Esophagus (tissue), 2 donors: ENCODE measurements around the gene PNPLA2. TPM values are rescaled to one million over a fixed set of nuclear protein-coding genes. Genes with fewer than 3 reads are reported as not detected.

Experiments used
- H3K27ac ChIP-seq, 2 donors: one replicate each; pipeline ENCODE4 v1.5.1; 2013; ENCODE audit warnings: low read depth in 2 of 2, mild to moderate bottlenecking in 2 of 2, inconsistent platforms in 1 of 2, low read length in 1 of 2, moderate library complexity in 1 of 2
- H3K27me3 ChIP-seq, 2 donors: one replicate each; pipeline ENCODE4 v1.6.1; 2013; ENCODE audit warnings: low read length in 2 of 2, control low read depth in 1 of 2, mild to moderate bottlenecking in 1 of 2; ENCODE audit not compliant: insufficient read depth in 2 of 2, control insufficient read depth in 1 of 2
- H3K36me3 ChIP-seq, 2 donors: one replicate each; pipeline ENCODE4 v1.6.1; 2013; ENCODE audit warnings: low read length in 1 of 2; ENCODE audit not compliant: control insufficient read depth in 2 of 2, insufficient read depth in 2 of 2
- H3K4me1 ChIP-seq, 2 donors: one replicate each; pipeline ENCODE4 v1.6.1; 2013; ENCODE audit warnings: low read length in 1 of 2; ENCODE audit not compliant: control insufficient read depth in 2 of 2, insufficient read depth in 2 of 2
- H3K4me3 ChIP-seq, 2 donors: one replicate each; pipeline ENCODE4 v1.5.1; 2013; ENCODE audit warnings: low read length in 2 of 2, mild to moderate bottlenecking in 2 of 2, low read depth in 1 of 2, moderate library complexity in 1 of 2
- H3K9me3 ChIP-seq, 2 donors: one replicate each; pipeline ENCODE4 v1.6.1; 2013; ENCODE audit warnings: mild to moderate bottlenecking in 2 of 2, low read depth in 1 of 2, low read length in 1 of 2, moderate library complexity in 1 of 2; ENCODE audit not compliant: control insufficient read depth in 2 of 2, insufficient read depth in 1 of 2
- WGBS, 2 donors: extraction: QIAGEN DNeasy Blood & Tissue Kit; methylation state at CpG; one replicate each; pipeline ENCODE4 v1.1.7; 2013; 5-methylcytosine and 5-hydroxymethylcytosine counted together
- polyA plus RNA-seq, 2 donors: library from polyadenylated mRNA; stranded (reverse); fragments of 200-250 nt; gene quantifications; one replicate each; pipeline ENCODE4 v1.2.3, GENCODE V29; 2013
- donor health status: healthy with polysubstance abuse.
- donor health status: Bipolar disorder and iron deficiency.

PNPLA2 gene
- polyA plus RNA-seq, 2 donors, result 51.7 to 53.2 TPM

- peak overlapping the region; percentile 78 to 88 for H3K27ac ChIP-seq
- H3K27me3 ChIP-seq, result peaks cover 0 to 4% of the 10 kb centered on the region in 2 donors
- H3K4me1 ChIP-seq, result peaks cover 21 to 38% of the 10 kb centered on the region in 2 donors
- 18 to 22% methylated on average over 29 to 31 of the region's 31 CpGs for WGBS, 2 donors
- peaks cover 3 to 29% of the 10 kb centered on the region in 2 donors for H3K36me3 ChIP-seq
- no peaks in the 10 kb centered on the region for H3K9me3 ChIP-seq
- H3K4me3 ChIP-seq, result peak overlapping the region in 1 of 2 donors; percentile 16
Observed at GRCh38 chr11:834371-835316, 15.9 kb downstream of the PNPLA2 start.

- Histone ChIP-seq H3K9me3 (no peaks in the 10 kb centered on the region), H3K27ac (no peak overlapping the region), H3K27me3 (no peaks in the 10 kb centered on the region), H3K4me1 (peaks cover 10 to 36% of the 10 kb centered on the region in 2 donors), H3K4me3 (no peak overlapping the region), H3K36me3 (peaks cover 3 to 34% of the 10 kb centered on the region in 2 donors)
- 88 to 90% methylated on average over 14 of the region's 14 CpGs for WGBS, 2 donors
Observed at GRCh38 chr11:836274-836673, 17.6 kb downstream of the PNPLA2 start.

- H3K4me1 ChIP-seq, result peaks cover 10 to 33% of the 10 kb centered on the region in 2 donors
- H3K27ac ChIP-seq, result no peak overlapping the region
- WGBS, 2 donors, result 75 to 78% methylated on average over 9 of the region's 9 CpGs
- no peak overlapping the region for H3K4me3 ChIP-seq
- no peaks in the 10 kb centered on the region for H3K9me3 ChIP-seq
- H3K36me3 ChIP-seq, result peaks cover 3 to 34% of the 10 kb centered on the region in 2 donors
- no peaks in the 10 kb centered on the region for H3K27me3 ChIP-seq
Observed at GRCh38 chr11:836700-837099, 18.0 kb downstream of the PNPLA2 start.

- Histone ChIP-seq H3K9me3 (no peaks in the 10 kb centered on the region), H3K4me3 (no peak overlapping the region), H3K27ac (no peak overlapping the region), H3K4me1 (peaks cover 7 to 26% of the 10 kb centered on the region in 2 donors), H3K36me3 (peaks cover 3 to 34% of the 10 kb centered on the region in 2 donors), H3K27me3 (no peaks in the 10 kb centered on the region)
- 82 to 85% methylated on average over 22 of the region's 22 CpGs for WGBS, 2 donors
Observed at GRCh38 chr11:837189-837989, 18.7 kb downstream of the PNPLA2 start.

GRCh38 chr11:837990-838307, 19.2 kb downstream of the PNPLA2 start:
- Histone ChIP-seq H3K27me3 (no peaks in the 10 kb centered on the region), H3K4me1 (peaks cover 7 to 25% of the 10 kb centered on the region in 2 donors), H3K27ac (no peak overlapping the region), H3K36me3 (peaks cover 3 to 34% of the 10 kb centered on the region in 2 donors), H3K4me3 (no peak overlapping the region), H3K9me3 (no peaks in the 10 kb centered on the region)
- 69 to 72% methylated on average over 8 of the region's 8 CpGs for WGBS, 2 donors

- H3K27me3 ChIP-seq, result no peaks in the 10 kb centered on the region
- H3K4me3 ChIP-seq, result no peak overlapping the region
- H3K4me1 ChIP-seq, result peaks cover 7 to 30% of the 10 kb centered on the region in 2 donors
- WGBS, 2 donors, result 38 to 42% methylated on average over 17 of the region's 17 CpGs
- no peaks in the 10 kb centered on the region for H3K9me3 ChIP-seq
- H3K36me3 ChIP-seq, result peaks cover 3 to 34% of the 10 kb centered on the region in 2 donors
- H3K27ac ChIP-seq, result peak overlapping the region in 1 of 2 donors; percentile 34
Observed at GRCh38 chr11:838441-839279, 19.9 kb downstream of the PNPLA2 start.

GRCh38 chr11:839280-839623, 20.5 kb downstream of the PNPLA2 start:
- no peaks in the 10 kb centered on the region for H3K9me3 ChIP-seq
- H3K4me1 ChIP-seq, result peaks cover 7 to 27% of the 10 kb centered on the region in 2 donors
- no peaks in the 10 kb centered on the region for H3K27me3 ChIP-seq
- peaks cover 3 to 34% of the 10 kb centered on the region in 2 donors for H3K36me3 ChIP-seq
- no peak overlapping the region for H3K4me3 ChIP-seq
- H3K27ac ChIP-seq, result no peak overlapping the region
- 85 to 87% methylated on average over 5 of the region's 5 CpGs for WGBS, 2 donors

- Histone ChIP-seq H3K9me3 (no peaks in the 10 kb centered on the region), H3K4me1 (peaks cover 2 to 21% of the 10 kb centered on the region in 2 donors), H3K36me3 (peaks cover 3 to 34% of the 10 kb centered on the region in 2 donors), H3K27ac (no peak overlapping the region), H3K27me3 (no peaks in the 10 kb centered on the region), H3K4me3 (no peak overlapping the region)
- WGBS, 2 donors, result 74 to 80% methylated on average over 24 to 25 of the region's 25 CpGs
Observed at GRCh38 chr11:839875-840617, 21.3 kb downstream of the PNPLA2 start.
